ENCODE data around the gene ARL13B.
A peak's percentile ranks its signal among the peaks of the same experiment; 100 is the strongest.
"Not testable (repeated sequence)": the region's sequence is repeated elsewhere in the genome, so short reads cannot be mapped to it uniquely, and the experiment has no call there.

Gene ARL13B

GRCh38 chr3:94063496-94064119 lies 83.7 kb downstream of the ARL13B start:
- peak; percentile 2 to 8 for DNase-seq

GRCh38 chr3:94064243-94064860 lies 84.4 kb downstream of the ARL13B start:
- DNase-seq = peak; percentile 29 to 50

- DNase-seq = no peak
These were observed 85.2 kb downstream of the ARL13B start for GRCh38 chr3:94065122-94065521.

GRCh38 chr3:94065819-94066480 lies 86.0 kb downstream of the ARL13B start:
- DNase-seq = peak in 1 of 2 donors; percentile 10

- no peak for DNase-seq
These were observed 86.8 kb downstream of the ARL13B start for GRCh38 chr3:94066506-94067500.

GRCh38 chr3:94069194-94069813 lies 89.3 kb downstream of the ARL13B start:
- peak in 1 of 2 donors; percentile 43 for DNase-seq

- no peak for DNase-seq
These were observed 90.5 kb downstream of the ARL13B start for GRCh38 chr3:94070341-94070911.

GRCh38 chr3:94071713-94072284 lies 91.8 kb downstream of the ARL13B start:
- no peak for DNase-seq

GRCh38 chr3:94076055-94076454 lies 96.1 kb downstream of the ARL13B start:
- DNase-seq = no peak

GRCh38 chr3:94080552-94080951 lies 100.6 kb downstream of the ARL13B start:
- DNase-seq = not testable (repeated sequence)

GRCh38 chr3:94081884-94082283 lies 101.9 kb downstream of the ARL13B start:
- no peak for DNase-seq

GRCh38 chr3:94082391-94082937 lies 102.5 kb downstream of the ARL13B start:
- DNase-seq = no peak

- DNase-seq = no peak
These were observed 103.3 kb downstream of the ARL13B start for GRCh38 chr3:94083261-94083660.

GRCh38 chr3:94089126-94089525 lies 109.2 kb downstream of the ARL13B start:
- no peak for DNase-seq

- peak; percentile 69 to 86 for DNase-seq
These were observed 112.1 kb downstream of the ARL13B start for GRCh38 chr3:94092086-94092485.

GRCh38 chr3:94093151-94093550 lies 113.2 kb downstream of the ARL13B start:
- no peak for DNase-seq

GRCh38 chr3:94095111-94095510 lies 115.2 kb downstream of the ARL13B start:
- peak in 1 of 2 donors; percentile 17 for DNase-seq

GRCh38 chr3:94098452-94098851 lies 118.5 kb downstream of the ARL13B start:
- peak; percentile 93 to 94 for DNase-seq

GRCh38 chr3:94099311-94099710 lies 119.4 kb downstream of the ARL13B start:
- DNase-seq = peak; percentile 3 to 9

- DNase-seq = peak in 1 of 2 donors; percentile 15
These were observed 121.9 kb downstream of the ARL13B start for GRCh38 chr3:94101860-94102259.

All from inflammatory macrophage (primary cell).